Activated CD4-positive, alpha-beta T cell treated with anti-CD3 and anti-CD28 coated beads for 36 hours (primary cell): Measurements from ENCODE around the gene PUS10. TPM values are rescaled to one million over a fixed set of nuclear protein-coding genes. Genes with fewer than 3 reads are reported as not detected.
"Not testable (repeated sequence)": the region's sequence is repeated elsewhere in the genome, so short reads cannot be mapped to it uniquely, and the experiment has no call there.

Experiments used
- ATAC-seq: fragments of 200-7000 bp; cut with Tn5 transposase; one replicate; pipeline ENCODE4 v1.10.0; 2021; ENCODE audit warnings: mild to moderate bottlenecking, moderate library complexity
- CTCF ChIA-PET: fragments of 350-600 bp; sonication (Branson Sonifier 250); formaldehyde crosslinking; loops from one replicate; lab custom pipeline; 2021; ENCODE audit warnings: antibody characterized with exemption; lab: Charles Lee
- POLR2A ChIA-PET: fragments of 350-600 bp; sonication (Branson Sonifier 250); formaldehyde crosslinking; loops from one replicate; lab custom pipeline; 2021; ENCODE audit warnings: antibody characterized with exemption, inconsistent platforms; lab: Charles Lee
- DNase-seq: peaks from one replicate; pipeline ENCODE4 v3.0.0-alpha.2; 2020
- H3K27ac Mint-ChIP-seq: one replicate; pipeline ENCODE4 v1.8.0; 2021; ENCODE audit warnings: mixed read lengths
- H3K27me3 Mint-ChIP-seq: one replicate; pipeline ENCODE4 v1.8.0; 2021; ENCODE audit warnings: mixed read lengths
- H3K36me3 Mint-ChIP-seq: one replicate; pipeline ENCODE4 v1.8.0; 2021; ENCODE audit warnings: low read depth, mixed read lengths
- H3K4me1 Mint-ChIP-seq: one replicate; pipeline ENCODE4 v1.8.0; 2021; ENCODE audit warnings: mixed read lengths
- H3K4me3 Mint-ChIP-seq: one replicate; pipeline ENCODE4 v1.8.0; 2021; ENCODE audit warnings: mild to moderate bottlenecking, moderate library complexity, mixed read lengths
- H3K9me3 Mint-ChIP-seq: one replicate; pipeline ENCODE4 v1.8.0; 2021; ENCODE audit warnings: low read depth, mixed read lengths
- intact Hi-C, 2 experiments: fragments of 100-400 bp; cut with DNase I in 1 of 2; cut with micrococcal nuclease in 1 of 2; formaldehyde crosslinking; loops; one replicate each; pipeline versions ENCODE4 v1.14.2 to v1.15.1; 2022 to 2024; cut with DNase I, micrococcal nuclease
- total RNA-seq, 2 experiments: library from RNA; stranded (reverse); gene quantifications; one replicate each; pipeline ENCODE4 v1.2.3, GENCODE V29; 2021

Gene PUS10
- total RNA-seq, 2 experiments from 2014 or later = 8.5 to 8.9 TPM

- H3K27ac Mint-ChIP-seq = no peak overlapping the region
Observed at GRCh38 chr2:60934165-60934722, 83.8 kb downstream of the PUS10 start.

GRCh38 chr2:60932954-60933353 is 85.1 kb downstream of the PUS10 start:
- Mint-ChIP-seq H3K9me3 (no peaks in the 10 kb centered on the region), H3K27me3 (no peaks in the 10 kb centered on the region), H3K27ac (no peak overlapping the region), H3K4me3 (no peak overlapping the region), H3K36me3 (peaks cover 60% of the 10 kb centered on the region), H3K4me1 (peaks cover 6% of the 10 kb centered on the region)
- no peak for DNase-seq
- POLR2A ChIA-PET = interaction anchor here (0.6 kb wide), 1 partner anchor 32 kb away, joined by 5 read pairs; no protein-coding TSS in a partner anchor
- intact Hi-C loops = no loop called here
- ATAC-seq = no peak
- CTCF ChIA-PET = interaction anchor here (1.6 kb wide), 1 partner anchor 66 kb away, joined by 5 read pairs; no protein-coding TSS in a partner anchor

More at GRCh38 chr2:60934165-60934722, 83.8 kb downstream of the PUS10 start:
- peaks cover 6% of the 10 kb centered on the region for H3K4me1 Mint-ChIP-seq
- ATAC-seq (no peak), DNase-seq (no peak)
- no peaks in the 10 kb centered on the region for H3K27me3 Mint-ChIP-seq
- POLR2A ChIA-PET = interaction anchor here (0.7 kb wide), 1 partner anchor 1214 kb away, joined by 5 read pairs; no protein-coding TSS in a partner anchor
- H3K4me3 Mint-ChIP-seq = no peak overlapping the region
- intact Hi-C loops = no loop called here
- H3K9me3 Mint-ChIP-seq = no peaks in the 10 kb centered on the region
- CTCF ChIA-PET = interaction anchor here (0.7 to 1.3 kb wide), 3 partner anchors 17 to 748 kb away, joined by 3 to 4 read pairs (median 3); no protein-coding TSS in a partner anchor
- H3K36me3 Mint-ChIP-seq = peaks cover 67% of the 10 kb centered on the region

- intact Hi-C loops, H3K4me3 Mint-ChIP-seq, H3K9me3 Mint-ChIP-seq, DNase-seq, H3K27ac Mint-ChIP-seq, POLR2A ChIA-PET, ATAC-seq, H3K27me3 Mint-ChIP-seq, H3K4me1 Mint-ChIP-seq: not testable (repeated sequence)
- CTCF ChIA-PET = interaction anchor here (0.7 to 1.6 kb wide), 2 partner anchors 67 to 271 kb away, joined by 3 to 5 read pairs; no protein-coding TSS in a partner anchor
- peaks cover 60% of the 10 kb centered on the region for H3K36me3 Mint-ChIP-seq
Observed at GRCh38 chr2:60932061-60932460, 86.0 kb downstream of the PUS10 start.

- ChIA-PET POLR2A (no interaction called here), CTCF (interaction anchor here (0.7 to 1.6 kb wide), 4 partner anchors 11 to 149 kb away, joined by 3 to 5 read pairs (median 4); no protein-coding TSS in a partner anchor)
- Mint-ChIP-seq H3K4me3 (no peak overlapping the region), H3K4me1 (peaks cover 2% of the 10 kb centered on the region), H3K27me3 (no peaks in the 10 kb centered on the region), H3K36me3 (peaks cover 64% of the 10 kb centered on the region), H3K27ac (no peak overlapping the region), H3K9me3 (peaks cover 3% of the 10 kb centered on the region)
- ATAC-seq (no peak), DNase-seq (no peak)
- intact Hi-C loops = no loop called here
Observed at GRCh38 chr2:60926741-60927552, 91.1 kb downstream of the PUS10 start.

- H3K27me3 Mint-ChIP-seq = no peaks in the 10 kb centered on the region
- peaks cover 3% of the 10 kb centered on the region for H3K9me3 Mint-ChIP-seq
- CTCF ChIA-PET = interaction anchor here (1.5 to 1.6 kb wide), 2 partner anchors 10 to 73 kb away, joined by 5 read pairs; no protein-coding TSS in a partner anchor
- no peaks in the 10 kb centered on the region for H3K4me1 Mint-ChIP-seq
- peaks cover 63% of the 10 kb centered on the region for H3K36me3 Mint-ChIP-seq
- POLR2A ChIA-PET = no interaction called here
- no peak overlapping the region for H3K27ac Mint-ChIP-seq
- no peak overlapping the region for H3K4me3 Mint-ChIP-seq
- no peak for DNase-seq
- no peak for ATAC-seq
- intact Hi-C loops = no loop called here
Observed at GRCh38 chr2:60925994-60926740, 91.9 kb downstream of the PUS10 start.

- Mint-ChIP-seq H3K27me3 (no peaks in the 10 kb centered on the region), H3K27ac (no peak overlapping the region), H3K36me3 (peaks cover 51% of the 10 kb centered on the region), H3K4me3 (no peak overlapping the region), H3K9me3 (no peaks in the 10 kb centered on the region), H3K4me1 (peaks cover 24% of the 10 kb centered on the region)
- POLR2A ChIA-PET = no interaction called here
- ATAC-seq = no peak
- intact Hi-C loops = no loop called here
- CTCF ChIA-PET = interaction anchor here (0.6 to 1.4 kb wide), 2 partner anchors 16 to 61 kb away, joined by 4 read pairs; no protein-coding TSS in a partner anchor
- no peak for DNase-seq
Observed at GRCh38 chr2:60907329-60907728, 110.7 kb downstream of the PUS10 start.

- intact Hi-C loops = no loop called here
- no peaks in the 10 kb centered on the region for H3K27me3 Mint-ChIP-seq
Observed at GRCh38 chr2:60906395-60906794, 111.7 kb downstream of the PUS10 start.

GRCh38 chr2:60905867-60906266 is 112.2 kb downstream of the PUS10 start:
- H3K9me3 Mint-ChIP-seq, H3K4me3 Mint-ChIP-seq, POLR2A ChIA-PET, intact Hi-C loops, DNase-seq, H3K27me3 Mint-ChIP-seq: not testable (repeated sequence)
- Mint-ChIP-seq H3K36me3 (peaks cover 55% of the 10 kb centered on the region), H3K4me1 (peaks cover 29% of the 10 kb centered on the region), H3K27ac (peak overlapping the region; percentile 59)
- CTCF ChIA-PET = interaction anchor here (0.5 kb wide), 1 partner anchor 39 kb away, joined by 4 read pairs; no protein-coding TSS in a partner anchor
- ATAC-seq = peak; percentile 42

More at GRCh38 chr2:60906395-60906794, 111.7 kb downstream of the PUS10 start:
- Mint-ChIP-seq H3K36me3 (peaks cover 53% of the 10 kb centered on the region), H3K9me3 (no peaks in the 10 kb centered on the region), H3K4me3 (no peak overlapping the region), H3K4me1 (peaks cover 26% of the 10 kb centered on the region), H3K27ac (peak overlapping the region; percentile 7)
- ChIA-PET CTCF (interaction anchor here (0.5 kb wide), 1 partner anchor 38 kb away, joined by 4 read pairs; no protein-coding TSS in a partner anchor), POLR2A (no interaction called here)
- ATAC-seq = no peak
- no peak for DNase-seq

- H3K4me3 Mint-ChIP-seq, intact Hi-C loops, ATAC-seq, H3K27me3 Mint-ChIP-seq, H3K9me3 Mint-ChIP-seq, DNase-seq, POLR2A ChIA-PET: not testable (repeated sequence)
- H3K36me3 Mint-ChIP-seq = peaks cover 77% of the 10 kb centered on the region
- peak overlapping the region; percentile 19 for H3K27ac Mint-ChIP-seq
- CTCF ChIA-PET = interaction anchor here (0.6 to 0.7 kb wide), 4 partner anchors 10 to 727 kb away, joined by 3 read pairs; no protein-coding TSS in a partner anchor
- H3K4me1 Mint-ChIP-seq = peaks cover 59% of the 10 kb centered on the region
Observed at GRCh38 chr2:60901296-60901695, 116.8 kb downstream of the PUS10 start.

- DNase-seq (no peak), ATAC-seq (peak; percentile 66)
- H3K27ac Mint-ChIP-seq = peak overlapping the region; percentile 79
- peaks cover 47% of the 10 kb centered on the region for H3K4me1 Mint-ChIP-seq
- no peaks in the 10 kb centered on the region for H3K9me3 Mint-ChIP-seq
- intact Hi-C loops = loop anchor here (1.0 kb wide), 6 partner anchors 9 to 81 kb away; partner anchors contain the start of gene REL (in 2 of the 2)
- H3K27me3 Mint-ChIP-seq = no peaks in the 10 kb centered on the region
- peaks cover 69% of the 10 kb centered on the region for H3K36me3 Mint-ChIP-seq
- peak overlapping the region; percentile 35 for H3K4me3 Mint-ChIP-seq
- ChIA-PET CTCF (interaction anchor here (0.6 to 3.1 kb wide), 8 partner anchors 9 to 107 kb away, joined by 3 to 10 read pairs (median 4); no protein-coding TSS in a partner anchor), POLR2A (interaction anchor here (0.6 to 1.2 kb wide), 4 partner anchors 17 to 637 kb away, joined by 3 to 11 read pairs (median 6); partner anchors contain the start of gene REL)
Observed at GRCh38 chr2:60899892-60900249, 118.2 kb downstream of the PUS10 start.
